Fibroblast of skin of abdomen (primary cell): ENCODE measurements around the gene GNAI3.

ENCODE experiments used
- DNase-seq: peaks from one replicate; pipeline ENCODE4 v3.0.0-alpha.2; 2013

GNAI3 gene

GRCh38 chr1:109546311-109547109 lies 1.9 kb upstream of the GNAI3 start:
- peak; percentile 86 for DNase-seq

GRCh38 chr1:109547463-109548320 lies 723 bp upstream of the GNAI3 start:
- no peak for DNase-seq

GRCh38 chr1:109556563-109556962 lies 8.1 kb downstream of the GNAI3 start:
- DNase-seq, result no peak

- DNase-seq, result no peak
Observed at GRCh38 chr1:109557520-109557919, 9.1 kb downstream of the GNAI3 start.

GRCh38 chr1:109559995-109560394 lies 11.6 kb downstream of the GNAI3 start:
- DNase-seq, result no peak

- DNase-seq, result no peak
Observed at GRCh38 chr1:109564194-109564878, 15.9 kb downstream of the GNAI3 start.

GRCh38 chr1:109565241-109565640 lies 16.8 kb downstream of the GNAI3 start:
- no peak for DNase-seq

- DNase-seq, result no peak
Observed at GRCh38 chr1:109566982-109567381, 18.6 kb downstream of the GNAI3 start.

GRCh38 chr1:109567877-109568672 lies 19.7 kb downstream of the GNAI3 start:
- no peak for DNase-seq

GRCh38 chr1:109569323-109569722 lies 20.9 kb downstream of the GNAI3 start:
- no peak for DNase-seq

- no peak for DNase-seq
Observed at GRCh38 chr1:109570414-109570813, 22.0 kb downstream of the GNAI3 start.

GRCh38 chr1:109573785-109574184 lies 25.4 kb downstream of the GNAI3 start:
- no peak for DNase-seq

- DNase-seq, result no peak
Observed at GRCh38 chr1:109578947-109579443, 30.6 kb downstream of the GNAI3 start.

- DNase-seq, result no peak
Observed at GRCh38 chr1:109579491-109579890, 31.1 kb downstream of the GNAI3 start.

- DNase-seq, result no peak
Observed at GRCh38 chr1:109582021-109582420, 33.6 kb downstream of the GNAI3 start.

- DNase-seq, result no peak
Observed at GRCh38 chr1:109584766-109585165, 36.4 kb downstream of the GNAI3 start.

GRCh38 chr1:109586055-109586454 lies 37.6 kb downstream of the GNAI3 start:
- no peak for DNase-seq

- no peak for DNase-seq
Observed at GRCh38 chr1:109589177-109589576, 40.8 kb downstream of the GNAI3 start.

GRCh38 chr1:109589679-109590078 lies 41.3 kb downstream of the GNAI3 start:
- no peak for DNase-seq

GRCh38 chr1:109592916-109593315 lies 44.5 kb downstream of the GNAI3 start:
- no peak for DNase-seq

- DNase-seq, result peak; percentile 78
Observed at GRCh38 chr1:109595531-109595930, 47.1 kb downstream of the GNAI3 start.

- DNase-seq, result no peak
Observed at GRCh38 chr1:109598156-109598555, 49.7 kb downstream of the GNAI3 start.
